Lung (tissue), 12 donors: Measurements from ENCODE around the gene CRTAC1. TPM values are rescaled to one million over a fixed set of nuclear protein-coding genes. Genes with fewer than 3 reads are reported as not detected.

Source experiments
- ATAC-seq: fragments of 200-7000 bp; cut with Tn5 transposase; one replicate; pipeline ENCODE4 v1.9.1; 2020; ENCODE audit warnings: moderate number of reproducible peaks; ENCODE audit not compliant: insufficient read depth, low FRiP score
- DNase-seq, 3 donors: peaks; one replicate each; pipeline ENCODE4 v3.0.0-alpha.2; 2013 to 2017
- H3K27ac ChIP-seq, 2 donors: one replicate each; pipeline ENCODE4 v1.5.1; 2013; ENCODE audit warnings: mild to moderate bottlenecking in 2 of 2, moderate library complexity in 2 of 2, control low read depth in 1 of 2, inconsistent platforms in 1 of 2, low read depth in 1 of 2, low read length in 1 of 2
- H3K27me3 ChIP-seq, 3 donors: one replicate each; pipeline ENCODE4 v1.5.1; 2013; ENCODE audit warnings: low read length in 2 of 3; ENCODE audit not compliant: control insufficient read depth in 3 of 3, insufficient read depth in 3 of 3
- H3K36me3 ChIP-seq, 4 donors: one replicate each; pipeline ENCODE4 v1.5.1; 2013; ENCODE audit warnings: low read length in 4 of 4, mild to moderate bottlenecking in 1 of 4, moderate library complexity in 1 of 4; ENCODE audit not compliant: control insufficient read depth in 4 of 4, insufficient read depth in 4 of 4
- H3K4me1 ChIP-seq, 5 donors: one replicate each; pipeline ENCODE4 v1.5.1; 2013; ENCODE audit warnings: low read length in 5 of 5, mild to moderate bottlenecking in 2 of 5, moderate library complexity in 1 of 5; ENCODE audit not compliant: control insufficient read depth in 5 of 5, insufficient read depth in 5 of 5
- H3K4me3 ChIP-seq: one replicate; pipeline ENCODE4 v1.5.1; 2013; ENCODE audit warnings: mild to moderate bottlenecking, control low read depth, moderate library complexity
- H3K9ac ChIP-seq, 2 donors: one replicate each; pipeline ENCODE4 v1.5.1; 2013; ENCODE audit warnings: low read length in 2 of 2, control low read depth in 1 of 2; ENCODE audit not compliant: insufficient read depth in 1 of 2
- H3K9me3 ChIP-seq, 4 donors: one replicate each; pipeline ENCODE4 v1.5.1; 2013; ENCODE audit warnings: low read length in 3 of 4, mild to moderate bottlenecking in 1 of 4, moderate library complexity in 1 of 4; ENCODE audit not compliant: control insufficient read depth in 4 of 4, insufficient read depth in 3 of 4
- WGBS, 2 donors: extraction: QIAGEN DNeasy Blood & Tissue Kit; methylation state at CpG; one replicate each; pipeline ENCODE4 v1.1.7; 2013; 5-methylcytosine and 5-hydroxymethylcytosine counted together
- polyA plus RNA-seq, 2 donors: library from polyadenylated mRNA; stranded (reverse); fragments of 200-250 nt; gene quantifications; one replicate each; pipeline ENCODE4 v1.2.1, GENCODE V29; 2013
- total RNA-seq, 2 donors: library from RNA; depleted of rRNA in 1 of 2; stranded (reverse); fragments of >200 nt in 1 of 2; gene quantifications; one replicate each; pipeline ENCODE4 v1.2.1, GENCODE V29; 2014 to 2021
- TF ChIP-seq, protein P1 (sequence below): IDR thresholded peaks from 2 replicates; pipeline ENCODE4 v1.5.1; 2012; ENCODE audit warnings: mild to moderate bottlenecking; ENCODE audit errors: control extremely low read depth, extremely low read depth
- donor health status: control.
- donor health status: control.
- donor health status: Bipolar disorder and iron deficiency.
- donor health status: healthy.
- donor health status: DM: yes; HTN: yes; CAD: no.

CRTAC1 gene
- total and polyA plus RNA-seq, 4 donors = 45.8 to 82.4 (median 54.3) TPM

DNA sequence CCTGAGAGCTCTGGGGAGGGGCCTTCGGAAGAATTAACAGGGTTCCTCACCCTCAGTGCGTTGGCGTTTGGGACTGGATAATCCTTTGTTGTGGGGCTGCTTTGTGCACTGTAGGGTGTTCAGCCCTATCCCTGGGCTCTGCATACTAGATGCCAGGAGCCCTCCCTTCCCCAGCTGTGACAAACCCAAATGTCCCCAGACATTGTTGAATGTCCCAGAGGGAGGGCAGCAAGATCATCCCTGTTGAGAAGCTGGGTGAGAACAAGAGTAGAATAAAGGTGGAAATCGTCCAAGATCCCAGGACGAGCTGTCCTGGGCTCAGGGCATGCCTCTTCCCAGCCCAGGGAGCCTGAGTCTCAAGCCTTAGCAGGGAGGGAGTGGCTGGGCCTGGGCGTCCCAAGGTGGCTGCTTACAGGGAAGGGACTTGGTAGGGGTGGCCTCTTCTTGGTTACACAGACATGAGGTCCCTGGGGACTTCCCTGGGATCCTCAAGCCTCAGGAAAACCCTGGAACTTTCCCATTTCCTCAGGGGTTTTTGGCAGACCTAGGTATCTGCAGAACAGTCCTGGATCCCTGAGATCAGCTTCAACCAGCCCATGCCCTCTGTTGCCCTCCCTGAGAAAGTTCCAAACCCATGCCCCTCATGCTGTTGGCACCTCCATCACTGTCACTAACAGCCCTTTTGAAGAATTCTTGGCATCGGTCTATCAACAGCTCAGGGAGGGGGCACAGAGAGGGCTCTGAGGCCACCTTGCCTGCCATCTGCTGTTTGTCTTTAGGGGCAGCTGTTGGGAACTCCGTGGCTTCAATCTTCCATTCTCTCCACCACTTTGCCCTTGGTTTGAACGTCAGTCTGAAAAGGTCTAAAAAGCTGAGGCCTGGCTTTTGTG lies 127.0 kb downstream of the CRTAC1 start:
- ATAC-seq = no peak

DNA sequence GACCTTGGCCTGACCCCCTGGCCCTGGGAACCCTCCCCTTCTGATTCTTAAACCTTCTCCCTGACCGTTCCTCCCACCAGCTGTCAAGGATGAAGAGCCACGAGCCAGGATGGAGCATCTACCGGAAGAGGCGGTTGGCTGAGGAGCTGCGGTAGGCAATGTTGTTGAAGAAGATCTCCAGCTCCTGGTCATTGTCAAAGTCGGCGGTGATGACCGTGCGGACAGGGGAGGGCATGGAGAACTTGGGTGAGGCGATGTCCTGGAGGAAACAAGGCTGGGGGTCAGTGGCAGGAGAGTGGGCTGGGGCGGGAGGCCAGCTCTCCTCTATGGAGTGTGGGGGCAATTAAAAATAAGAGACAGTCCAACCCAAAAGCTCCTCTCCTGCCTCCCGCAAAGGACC lies 129.0 kb downstream of the CRTAC1 start:
- WGBS, 2 donors = 89 to 93% methylated on average over 12 of the region's 12 CpGs
- DNase-seq (no peak), ATAC-seq (no peak)
- no peaks in the 10 kb centered on the region for H3K36me3 ChIP-seq
- no peak overlapping the region for H3K9ac ChIP-seq
- no peak overlapping the region for H3K4me3 ChIP-seq
- no peak overlapping the region for H3K27ac ChIP-seq
- TF ChIP-seq, protein P1, sequence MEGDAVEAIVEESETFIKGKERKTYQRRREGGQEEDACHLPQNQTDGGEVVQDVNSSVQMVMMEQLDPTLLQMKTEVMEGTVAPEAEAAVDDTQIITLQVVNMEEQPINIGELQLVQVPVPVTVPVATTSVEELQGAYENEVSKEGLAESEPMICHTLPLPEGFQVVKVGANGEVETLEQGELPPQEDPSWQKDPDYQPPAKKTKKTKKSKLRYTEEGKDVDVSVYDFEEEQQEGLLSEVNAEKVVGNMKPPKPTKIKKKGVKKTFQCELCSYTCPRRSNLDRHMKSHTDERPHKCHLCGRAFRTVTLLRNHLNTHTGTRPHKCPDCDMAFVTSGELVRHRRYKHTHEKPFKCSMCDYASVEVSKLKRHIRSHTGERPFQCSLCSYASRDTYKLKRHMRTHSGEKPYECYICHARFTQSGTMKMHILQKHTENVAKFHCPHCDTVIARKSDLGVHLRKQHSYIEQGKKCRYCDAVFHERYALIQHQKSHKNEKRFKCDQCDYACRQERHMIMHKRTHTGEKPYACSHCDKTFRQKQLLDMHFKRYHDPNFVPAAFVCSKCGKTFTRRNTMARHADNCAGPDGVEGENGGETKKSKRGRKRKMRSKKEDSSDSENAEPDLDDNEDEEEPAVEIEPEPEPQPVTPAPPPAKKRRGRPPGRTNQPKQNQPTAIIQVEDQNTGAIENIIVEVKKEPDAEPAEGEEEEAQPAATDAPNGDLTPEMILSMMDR = no peak
- H3K4me1 ChIP-seq = peaks cover 0 to 19% (median 8%) of the 10 kb centered on the region in 5 donors
- H3K9me3 ChIP-seq = no peaks in the 10 kb centered on the region
- H3K27me3 ChIP-seq = peaks cover 0 to 2% (median 0%) of the 10 kb centered on the region in 3 donors

More for the DNA sequence above, 127.0 kb downstream of the CRTAC1 start:
- Histone ChIP-seq H3K27me3 (peaks cover 0 to 3% (median 0%) of the 10 kb centered on the region in 3 donors), H3K4me1 (peaks cover 0 to 13% (median 3%) of the 10 kb centered on the region in 5 donors), H3K9me3 (no peaks in the 10 kb centered on the region), H3K27ac (no peak overlapping the region), H3K4me3 (no peak overlapping the region), H3K36me3 (no peaks in the 10 kb centered on the region), H3K9ac (no peak overlapping the region)
- TF ChIP-seq, protein P1 = no peak
- no peak for DNase-seq
- 64 to 74% methylated on average over 9 of the region's 9 CpGs for WGBS, 2 donors

DNA sequence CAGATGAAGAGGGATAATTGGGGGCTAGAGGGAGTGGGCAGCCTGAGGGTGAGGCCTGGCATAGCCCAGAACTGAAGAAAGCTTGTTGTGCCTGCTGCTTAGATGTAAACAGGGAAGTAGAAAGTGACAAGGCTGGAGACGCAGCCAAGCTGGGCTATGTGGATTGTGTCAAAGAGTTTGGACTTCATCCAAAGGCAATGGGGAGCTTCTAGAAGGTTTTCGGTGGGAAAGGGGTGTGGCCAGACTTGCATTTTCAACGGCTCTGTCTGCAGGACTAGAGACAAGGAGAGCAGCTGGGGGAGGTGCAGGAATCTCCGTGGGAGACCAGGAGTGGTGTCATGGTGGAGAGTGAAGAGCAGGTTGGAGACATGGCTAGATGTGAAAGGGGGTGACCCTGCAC lies 132.0 kb downstream of the CRTAC1 start:
- no peaks in the 10 kb centered on the region for H3K36me3 ChIP-seq
- WGBS, 2 donors = 11 to 17% methylated on average over 4 of the region's 4 CpGs
- DNase-seq = peak; percentile 55 to 81 (median 78)
- no peak overlapping the region for H3K27ac ChIP-seq
- peaks cover 0 to 14% (median 9%) of the 10 kb centered on the region in 5 donors for H3K4me1 ChIP-seq
- H3K4me3 ChIP-seq = no peak overlapping the region
- ATAC-seq = no peak
- no peaks in the 10 kb centered on the region for H3K27me3 ChIP-seq
- H3K9me3 ChIP-seq = no peaks in the 10 kb centered on the region
- no peak overlapping the region for H3K9ac ChIP-seq
- TF ChIP-seq, protein P1 = no peak
